Measurements from ENCODE around the gene VAV3.
"Not testable (repeated sequence)": the region's sequence is repeated elsewhere in the genome, so short reads cannot be mapped to it uniquely, and the experiment has no call there.

VAV3 gene, protein sequence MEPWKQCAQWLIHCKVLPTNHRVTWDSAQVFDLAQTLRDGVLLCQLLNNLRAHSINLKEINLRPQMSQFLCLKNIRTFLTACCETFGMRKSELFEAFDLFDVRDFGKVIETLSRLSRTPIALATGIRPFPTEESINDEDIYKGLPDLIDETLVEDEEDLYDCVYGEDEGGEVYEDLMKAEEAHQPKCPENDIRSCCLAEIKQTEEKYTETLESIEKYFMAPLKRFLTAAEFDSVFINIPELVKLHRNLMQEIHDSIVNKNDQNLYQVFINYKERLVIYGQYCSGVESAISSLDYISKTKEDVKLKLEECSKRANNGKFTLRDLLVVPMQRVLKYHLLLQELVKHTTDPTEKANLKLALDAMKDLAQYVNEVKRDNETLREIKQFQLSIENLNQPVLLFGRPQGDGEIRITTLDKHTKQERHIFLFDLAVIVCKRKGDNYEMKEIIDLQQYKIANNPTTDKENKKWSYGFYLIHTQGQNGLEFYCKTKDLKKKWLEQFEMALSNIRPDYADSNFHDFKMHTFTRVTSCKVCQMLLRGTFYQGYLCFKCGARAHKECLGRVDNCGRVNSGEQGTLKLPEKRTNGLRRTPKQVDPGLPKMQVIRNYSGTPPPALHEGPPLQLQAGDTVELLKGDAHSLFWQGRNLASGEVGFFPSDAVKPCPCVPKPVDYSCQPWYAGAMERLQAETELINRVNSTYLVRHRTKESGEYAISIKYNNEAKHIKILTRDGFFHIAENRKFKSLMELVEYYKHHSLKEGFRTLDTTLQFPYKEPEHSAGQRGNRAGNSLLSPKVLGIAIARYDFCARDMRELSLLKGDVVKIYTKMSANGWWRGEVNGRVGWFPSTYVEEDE

DNA sequence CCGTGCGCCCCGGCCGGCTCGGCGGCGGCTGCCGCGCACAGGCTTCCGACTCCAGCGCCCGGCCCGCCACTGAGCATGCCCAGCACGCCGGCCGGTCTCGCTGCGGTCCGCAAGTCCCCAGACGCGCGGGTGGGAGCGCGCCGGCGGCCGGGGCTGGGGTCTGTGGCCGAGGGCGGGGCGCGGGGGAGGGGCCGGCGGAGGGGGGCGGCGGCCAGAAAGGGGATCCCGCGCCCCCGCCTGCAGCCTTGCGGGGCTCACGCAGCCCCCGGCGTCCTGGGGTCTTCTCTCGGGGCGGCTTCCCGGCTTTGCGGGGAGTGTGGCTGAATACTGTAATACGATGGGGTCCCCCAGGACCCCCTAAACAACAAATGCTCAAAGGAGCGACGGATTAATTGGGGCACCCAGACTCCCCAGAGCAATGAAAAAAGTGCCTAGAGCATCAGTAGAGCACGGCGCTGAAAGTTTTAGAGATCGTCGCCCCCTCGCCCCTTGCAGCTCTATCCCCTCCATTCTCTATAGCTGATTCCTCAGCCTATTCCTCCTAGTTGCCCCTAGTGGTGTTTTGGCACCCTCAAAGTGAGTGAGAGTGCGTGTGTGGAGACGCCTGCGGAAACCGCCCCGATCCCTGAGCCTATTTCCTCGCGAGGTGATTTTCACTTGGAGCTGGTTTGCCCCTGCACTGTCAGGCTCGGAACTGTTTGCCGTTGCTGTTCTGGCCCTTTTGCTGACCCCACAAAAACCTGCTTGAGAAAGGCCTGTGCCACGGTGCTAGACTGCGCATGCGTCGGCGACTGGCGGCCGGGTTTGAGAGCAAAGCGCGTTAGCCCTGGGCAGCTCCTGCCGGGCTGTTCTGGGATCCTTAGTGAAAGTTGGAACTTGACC lies at the start of gene VAV3:
TSS of gene VAV3 (minus strand) at position 71 of the 882 bp plus-strand sequence. CDS start 311 bp downstream, outside the sequence.
- DNase-seq: peak; percentile 72 to 91

DNA sequence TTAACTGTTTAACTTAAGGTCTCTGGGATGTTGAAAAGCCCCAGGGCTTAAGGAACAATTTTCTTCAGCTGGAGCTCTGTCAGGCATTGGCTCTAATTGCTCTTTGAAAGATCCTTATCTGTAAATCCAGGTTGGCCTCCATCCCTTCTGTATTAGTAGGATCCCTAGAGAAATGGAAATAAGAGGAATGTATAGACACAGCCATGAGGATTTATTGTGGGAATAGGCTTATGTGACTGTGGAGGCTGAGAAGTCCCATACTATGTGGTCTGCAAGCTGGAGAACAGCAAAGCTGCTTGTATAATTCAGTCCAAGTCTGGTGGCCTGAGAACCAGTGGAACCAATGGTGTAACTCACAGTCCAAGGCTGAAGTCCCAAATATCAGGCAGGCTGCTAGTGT lies 47.6 kb upstream of the VAV3 start:
- no peak for DNase-seq

DNA sequence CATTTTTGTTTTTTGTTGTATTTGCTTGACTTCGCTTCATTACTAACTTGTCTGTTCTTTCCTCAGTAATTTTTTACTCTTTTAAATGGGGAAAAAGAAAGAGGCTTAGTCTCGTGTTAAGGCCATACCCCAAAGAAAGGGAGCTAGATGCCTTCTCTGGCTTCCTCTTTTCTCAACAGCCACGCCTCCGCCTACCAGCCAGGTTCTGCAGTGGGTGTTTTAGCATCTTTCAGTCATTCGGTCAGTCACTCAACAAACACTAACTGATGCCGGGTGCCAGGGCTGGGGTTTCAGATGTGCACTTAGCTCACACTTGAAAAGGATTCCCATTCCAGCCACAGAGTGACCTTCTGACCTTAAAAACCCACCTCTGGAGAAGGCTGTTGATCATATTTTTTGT lies 46.3 kb upstream of the VAV3 start:
- no peak for DNase-seq

- no peak for DNase-seq
Measured at GRCh38 chr1:108010581-108010980, 45.6 kb upstream of the VAV3 start.

DNA sequence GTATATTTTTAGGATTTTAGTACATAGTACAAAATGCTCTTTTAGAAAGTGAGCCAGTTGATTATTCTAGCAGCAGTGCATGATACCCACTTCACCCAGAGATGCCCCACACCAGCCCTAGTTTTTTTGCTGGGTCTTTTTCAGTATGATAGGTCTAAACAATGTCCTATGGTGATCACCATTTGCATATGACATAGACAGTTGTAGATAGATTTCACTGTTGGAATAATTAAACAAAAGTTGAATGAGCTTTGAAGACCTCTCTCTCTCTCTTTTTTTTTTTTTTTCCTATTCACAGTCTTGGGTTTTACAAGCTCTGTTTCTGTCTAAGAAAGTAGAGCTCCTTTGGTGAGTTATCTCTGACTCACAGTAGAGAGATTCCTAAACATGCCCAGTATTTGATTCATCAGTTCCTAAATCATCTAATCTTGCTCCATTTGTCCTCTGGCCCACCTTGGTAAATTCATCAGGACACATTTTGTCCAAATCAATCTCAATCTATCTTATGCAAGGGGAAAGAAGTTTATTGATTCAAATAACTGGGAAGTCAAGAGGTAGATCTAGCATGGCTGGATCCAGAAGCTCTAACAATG lies 44.7 kb upstream of the VAV3 start:
- DNase-seq: no peak

- no peak for DNase-seq
Measured at GRCh38 chr1:108007531-108007930, 42.6 kb upstream of the VAV3 start.

GRCh38 chr1:108007070-108007469 lies 42.1 kb upstream of the VAV3 start:
- DNase-seq: no peak

DNA sequence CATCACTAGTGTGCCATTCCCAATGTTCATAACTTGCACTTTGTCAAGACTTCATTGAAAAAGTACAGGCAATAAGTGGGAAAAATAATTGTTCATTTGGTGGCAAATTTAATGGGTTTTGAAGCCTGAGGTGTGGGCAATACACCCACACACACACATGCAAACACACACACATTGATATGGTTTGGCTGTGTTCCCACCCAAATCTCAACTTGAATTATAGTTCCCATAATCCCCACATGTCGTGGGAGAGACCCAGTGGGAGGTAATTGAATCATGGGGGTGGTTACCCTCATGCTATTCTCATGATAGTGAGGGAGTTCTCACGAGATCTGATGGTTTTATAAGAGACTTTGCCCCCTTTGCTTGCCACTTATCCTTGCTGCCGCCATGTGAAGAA lies 39.9 kb upstream of the VAV3 start:
- not testable (repeated sequence) for DNase-seq

DNA sequence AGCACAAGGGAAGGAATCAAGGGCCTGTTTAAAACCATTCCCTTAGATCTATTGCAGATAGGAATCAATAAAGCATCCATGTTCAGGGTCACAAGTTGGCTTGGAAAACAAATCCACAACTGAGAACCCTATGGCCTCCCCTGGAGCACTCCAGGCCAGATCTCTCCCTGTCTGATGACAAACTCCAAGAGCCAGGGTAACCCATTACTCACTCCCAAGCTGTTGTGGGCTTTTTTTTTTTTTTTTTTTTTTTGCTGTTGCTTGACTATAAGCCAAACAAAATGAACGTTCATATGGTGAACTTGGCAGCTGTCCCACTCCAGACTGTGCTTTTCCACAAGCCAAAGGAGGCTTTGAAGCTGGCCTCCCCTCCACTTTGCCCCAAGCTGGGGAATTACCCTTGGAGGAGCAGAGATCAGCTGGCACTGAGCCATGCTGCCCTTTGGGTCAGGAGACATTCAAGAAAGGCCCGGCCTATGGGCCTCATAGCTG lies 35.7 kb upstream of the VAV3 start:
- DNase-seq: peak; percentile 93 to 97

DNA sequence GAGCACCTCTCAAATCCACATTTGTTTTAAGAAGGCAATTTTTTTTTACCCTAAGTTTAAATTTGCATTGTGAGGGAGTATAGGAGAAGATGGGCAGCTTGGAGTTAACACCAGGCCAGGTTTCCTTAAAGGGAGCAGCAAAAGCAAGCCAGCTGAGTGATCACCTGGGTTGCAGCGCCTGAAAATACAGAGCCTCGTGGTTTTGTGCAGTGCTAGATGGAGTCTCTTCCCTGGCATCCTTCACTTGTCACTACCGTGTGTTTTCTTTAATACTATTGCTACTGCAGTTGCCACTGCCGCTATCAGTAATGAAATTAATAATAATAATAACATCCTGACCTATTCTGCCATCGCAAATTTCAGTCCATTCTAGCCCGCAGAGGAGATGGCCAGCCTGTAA lies 35.2 kb upstream of the VAV3 start:
- DNase-seq: no peak

DNA sequence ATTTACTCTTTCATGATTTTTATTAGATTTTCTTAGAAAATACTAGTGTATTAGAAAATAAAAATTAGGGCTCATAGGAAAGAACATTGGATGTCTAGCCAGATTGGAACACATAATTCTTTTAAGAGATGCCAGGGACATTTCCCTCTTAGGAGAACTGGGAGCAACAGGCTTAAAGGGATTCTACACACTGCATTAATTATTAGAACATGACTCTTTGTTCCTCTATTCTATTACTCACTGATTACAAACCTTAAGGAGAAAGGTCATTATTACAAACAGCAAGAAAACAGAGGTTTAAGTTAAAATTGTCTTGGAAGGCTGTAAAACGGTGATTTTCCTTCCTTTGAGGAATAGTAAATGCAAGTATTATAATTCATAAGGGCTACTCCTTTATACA lies 32.9 kb upstream of the VAV3 start:
- DNase-seq: no peak

- DNase-seq: peak in 1 of 2 experiments; percentile 60
Measured at GRCh38 chr1:107993920-107994319, 28.9 kb upstream of the VAV3 start.

DNA sequence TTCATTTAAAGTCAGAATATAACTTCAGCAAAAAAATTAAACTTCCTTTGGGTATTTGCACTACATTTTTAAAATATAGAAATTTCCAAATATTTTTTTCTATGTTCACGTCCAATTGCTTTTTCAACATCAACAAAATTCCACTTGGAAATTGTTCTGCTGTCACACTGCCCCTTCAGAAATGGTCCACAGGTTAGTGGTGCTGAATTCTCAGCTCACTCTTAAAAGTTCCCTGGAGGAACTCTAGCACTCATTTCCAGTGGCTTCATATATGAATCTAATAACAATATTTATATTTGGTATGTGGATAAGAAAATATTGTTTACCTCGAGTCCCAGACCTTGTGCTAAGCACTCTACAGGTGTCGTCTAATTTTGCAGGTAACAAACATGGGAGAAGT lies 27.4 kb upstream of the VAV3 start:
- no peak for DNase-seq

- DNase-seq: peak in 1 of 2 experiments; percentile 50
Measured at GRCh38 chr1:107991371-107992066, 26.5 kb upstream of the VAV3 start.

GRCh38 chr1:107990606-107991005 lies 25.6 kb upstream of the VAV3 start:
- no peak for DNase-seq

DNA sequence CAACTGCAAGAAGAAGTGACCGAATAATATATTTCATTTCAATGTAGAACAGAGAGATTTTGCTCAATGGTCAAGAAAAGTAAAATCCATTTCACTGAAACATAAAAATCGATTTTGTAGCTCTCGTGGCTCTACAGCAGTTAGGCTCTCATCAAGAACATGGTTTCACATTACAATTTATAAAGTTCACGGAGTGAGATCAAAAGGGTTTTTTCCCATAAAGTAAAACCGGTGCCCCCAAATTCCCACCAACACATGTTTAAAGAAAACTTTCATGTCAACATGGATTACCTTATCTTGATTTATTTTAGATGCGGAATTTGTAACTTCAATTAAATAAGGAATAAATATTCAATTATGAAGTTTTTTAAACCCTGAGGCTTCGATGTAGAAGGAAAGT lies 16.3 kb upstream of the VAV3 start:
- no peak for DNase-seq

GRCh38 chr1:107979926-107980325 lies 14.9 kb upstream of the VAV3 start:
- DNase-seq: no peak

- no peak for DNase-seq
Measured at GRCh38 chr1:107979088-107979487, 14.1 kb upstream of the VAV3 start.

DNA sequence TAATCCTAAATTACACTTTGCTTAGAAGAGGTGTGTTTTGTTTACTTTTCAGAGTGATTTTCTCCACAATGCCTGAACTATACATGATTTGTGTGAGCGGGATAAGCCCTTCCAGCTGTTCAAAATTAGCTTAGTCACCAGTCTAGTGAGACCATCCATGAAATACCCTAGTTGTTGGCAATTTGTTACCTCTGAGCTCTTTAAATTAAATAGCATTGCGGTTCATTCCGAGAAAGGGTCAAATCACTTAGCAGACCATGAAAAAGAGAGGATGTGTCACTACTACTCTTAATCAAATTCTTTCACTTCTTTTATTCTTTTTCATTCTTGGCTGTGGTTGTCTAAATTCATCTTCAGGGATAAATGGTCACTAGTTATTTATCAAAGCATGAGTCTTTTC lies 11.9 kb upstream of the VAV3 start:
- DNase-seq: no peak

DNA sequence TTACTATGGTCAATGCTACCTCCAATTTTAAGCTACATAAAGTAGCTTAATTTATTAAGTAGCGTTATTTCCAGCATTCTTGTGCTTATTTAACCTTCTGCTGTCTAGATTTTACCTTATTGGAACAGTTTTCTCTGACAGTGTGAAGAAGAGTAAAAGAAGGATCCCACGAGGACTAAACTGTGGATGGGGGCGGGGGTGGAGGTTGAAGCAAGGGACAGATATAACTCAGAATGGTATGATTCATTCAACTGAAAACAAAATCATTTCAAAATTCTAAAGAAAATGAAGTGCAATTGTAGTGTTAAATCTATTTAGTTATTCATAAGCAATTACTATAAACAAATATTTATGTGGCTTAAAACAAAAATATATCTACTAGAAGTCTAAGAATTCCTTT lies 11.5 kb upstream of the VAV3 start:
- DNase-seq: no peak

GRCh38 chr1:107975851-107976250 lies 10.9 kb upstream of the VAV3 start:
- no peak for DNase-seq

GRCh38 chr1:107974090-107974489 lies 9.1 kb upstream of the VAV3 start:
- no peak for DNase-seq
